Activated CD4-positive, alpha-beta T cell treated with anti-CD3 and anti-CD28 coated beads for 36 hours (primary cell): Measurements from ENCODE around the gene PMF1. TPM values are rescaled to one million over a fixed set of nuclear protein-coding genes. Genes with fewer than 3 reads are reported as not detected.

ENCODE experiments used
- ATAC-seq: fragments of 200-7000 bp; cut with Tn5 transposase; one replicate; pipeline ENCODE4 v1.10.0; 2021; ENCODE audit warnings: mild to moderate bottlenecking, moderate library complexity
- CTCF ChIA-PET: fragments of 350-600 bp; sonication (Branson Sonifier 250); formaldehyde crosslinking; loops from one replicate; lab custom pipeline; 2021; ENCODE audit warnings: antibody characterized with exemption; lab: Charles Lee
- POLR2A ChIA-PET: fragments of 350-600 bp; sonication (Branson Sonifier 250); formaldehyde crosslinking; loops from one replicate; lab custom pipeline; 2021; ENCODE audit warnings: antibody characterized with exemption, inconsistent platforms; lab: Charles Lee
- DNase-seq: peaks from one replicate; pipeline ENCODE4 v3.0.0-alpha.2; 2020
- H3K27ac Mint-ChIP-seq: one replicate; pipeline ENCODE4 v1.8.0; 2021; ENCODE audit warnings: mixed read lengths
- H3K27me3 Mint-ChIP-seq: one replicate; pipeline ENCODE4 v1.8.0; 2021; ENCODE audit warnings: mixed read lengths
- H3K36me3 Mint-ChIP-seq: one replicate; pipeline ENCODE4 v1.8.0; 2021; ENCODE audit warnings: low read depth, mixed read lengths
- H3K4me1 Mint-ChIP-seq: one replicate; pipeline ENCODE4 v1.8.0; 2021; ENCODE audit warnings: mixed read lengths
- H3K4me3 Mint-ChIP-seq: one replicate; pipeline ENCODE4 v1.8.0; 2021; ENCODE audit warnings: mild to moderate bottlenecking, moderate library complexity, mixed read lengths
- H3K9me3 Mint-ChIP-seq: one replicate; pipeline ENCODE4 v1.8.0; 2021; ENCODE audit warnings: low read depth, mixed read lengths
- intact Hi-C, 2 experiments: fragments of 100-400 bp; cut with DNase I in 1 of 2; cut with micrococcal nuclease in 1 of 2; formaldehyde crosslinking; loops; one replicate each; pipeline versions ENCODE4 v1.14.2 to v1.15.1; 2022 to 2024; cut with DNase I, micrococcal nuclease
- total RNA-seq, 2 experiments: library from RNA; stranded (reverse); gene quantifications; one replicate each; pipeline ENCODE4 v1.2.3, GENCODE V29; 2021

The PMF1 gene
- 100 to 1,000 TPM; 108 to 117 TPM for total RNA-seq

GRCh38 chr1:156212833-156213643, at the start of gene PMF1:
TSS of gene PMF1 (plus strand) at chr1:156213007. CDS start at chr1:156213016, 9 bp downstream.
- ChIA-PET POLR2A (interaction anchor here (0.6 to 2.8 kb wide), 23 partner anchors 9 to 353 kb away, joined by 3 to 34 read pairs (median 4); partner anchors contain the start of genes MEF2D, SLC25A44 and SMG5), CTCF (interaction anchor here (0.6 to 4.1 kb wide), 16 partner anchors 9 to 395 kb away, joined by 3 to 47 read pairs (median 4); partner anchors contain the start of genes GLMP and SMG5)
- peak; percentile 98 for DNase-seq
- peaks cover 41% of the 10 kb centered on the region for H3K4me1 Mint-ChIP-seq
- intact Hi-C loops = loop anchor here (1.0 to 10.0 kb wide), 11 partner anchors 10 to 1208 kb away; partner anchors contain the start of genes SLC25A44 (in 2 of the 2), CCT3 (in 1 of the 2), ISG20L2 (in 1 of the 2) and MEF2D (in 1 of the 2)
- H3K36me3 Mint-ChIP-seq = peaks cover 74% of the 10 kb centered on the region
- no peaks in the 10 kb centered on the region for H3K27me3 Mint-ChIP-seq
- H3K9me3 Mint-ChIP-seq = no peaks in the 10 kb centered on the region
- peak; percentile 90 for ATAC-seq
- H3K27ac Mint-ChIP-seq = peak within 1 kb of the TSS; percentile 98
- peak within 1 kb of the TSS; percentile 76 for H3K4me3 Mint-ChIP-seq

GRCh38 chr1:156163712-156164111, 49.1 kb upstream of the PMF1 start:
- Mint-ChIP-seq H3K4me1 (peaks cover 65% of the 10 kb centered on the region), H3K9me3 (no peaks in the 10 kb centered on the region), H3K36me3 (peaks cover 66% of the 10 kb centered on the region), H3K27me3 (no peaks in the 10 kb centered on the region), H3K27ac (no peak overlapping the region), H3K4me3 (no peak overlapping the region)
- DNase-seq = no peak
- intact Hi-C loops = no loop called here
- ChIA-PET CTCF (interaction anchor here (0.6 to 8.5 kb wide), 12 partner anchors 8 to 457 kb away, joined by 3 to 59 read pairs (median 4); partner anchors contain the start of gene PMF1), POLR2A (interaction anchor here (0.7 to 1.6 kb wide), 8 partner anchors 9 to 139 kb away, joined by 3 to 8 read pairs (median 4); no protein-coding TSS in a partner anchor)
- ATAC-seq = no peak

- POLR2A ChIA-PET = interaction anchor here (0.7 to 1.6 kb wide), 8 partner anchors 8 to 139 kb away, joined by 3 to 8 read pairs (median 4); no protein-coding TSS in a partner anchor
- H3K4me1 Mint-ChIP-seq = peaks cover 59% of the 10 kb centered on the region
- intact Hi-C loops = no loop called here
- no peak for ATAC-seq
- no peaks in the 10 kb centered on the region for H3K27me3 Mint-ChIP-seq
- no peaks in the 10 kb centered on the region for H3K9me3 Mint-ChIP-seq
- H3K27ac Mint-ChIP-seq = peak overlapping the region; percentile 78
- peaks cover 61% of the 10 kb centered on the region for H3K36me3 Mint-ChIP-seq
- CTCF ChIA-PET = interaction anchor here (0.6 to 8.5 kb wide), 15 partner anchors 8 to 457 kb away, joined by 3 to 59 read pairs (median 4); partner anchors contain the start of gene PMF1
- no peak overlapping the region for H3K4me3 Mint-ChIP-seq
- DNase-seq = no peak
Observed at GRCh38 chr1:156164125-156164831, 48.5 kb upstream of the PMF1 start.

- Mint-ChIP-seq H3K4me1 (peaks cover 51% of the 10 kb centered on the region), H3K9me3 (no peaks in the 10 kb centered on the region), H3K4me3 (no peak overlapping the region), H3K27me3 (no peaks in the 10 kb centered on the region), H3K27ac (peak overlapping the region; percentile 66), H3K36me3 (peaks cover 56% of the 10 kb centered on the region)
- POLR2A ChIA-PET = interaction anchor here (0.7 to 1.6 kb wide), 2 partner anchors 29 to 53 kb away, joined by 4 to 5 read pairs; partner anchors contain the start of gene SLC25A44
- ATAC-seq (peak; percentile 21), DNase-seq (peak; percentile 47)
- intact Hi-C loops = no loop called here
- CTCF ChIA-PET = interaction anchor here (0.5 to 8.5 kb wide), 11 partner anchors 8 to 113 kb away, joined by 3 to 59 read pairs (median 5); partner anchors contain the start of gene PMF1
Observed at GRCh38 chr1:156165083-156165482, 47.7 kb upstream of the PMF1 start.

GRCh38 chr1:156167536-156167935, 45.3 kb upstream of the PMF1 start:
- Mint-ChIP-seq H3K9me3 (no peaks in the 10 kb centered on the region), H3K27me3 (no peaks in the 10 kb centered on the region), H3K36me3 (peaks cover 39% of the 10 kb centered on the region), H3K27ac (no peak overlapping the region), H3K4me1 (peaks cover 32% of the 10 kb centered on the region), H3K4me3 (no peak overlapping the region)
- ATAC-seq (no peak), DNase-seq (no peak)
- POLR2A ChIA-PET = interaction anchor here (0.7 kb wide), 1 partner anchor 1116 kb away, joined by 3 read pairs; the partner anchor contains the start of gene ADAM15
- intact Hi-C loops = no loop called here
- CTCF ChIA-PET = interaction anchor here (1.1 kb wide), 1 partner anchor 14 kb away, joined by 6 read pairs; no protein-coding TSS in a partner anchor

GRCh38 chr1:156172696-156173470, 39.9 kb upstream of the PMF1 start:
- H3K27me3 Mint-ChIP-seq = no peaks in the 10 kb centered on the region
- intact Hi-C loops = no loop called here
- no peak overlapping the region for H3K4me3 Mint-ChIP-seq
- CTCF ChIA-PET = interaction anchor here (0.7 to 1.6 kb wide), 8 partner anchors 9 to 61 kb away, joined by 3 to 13 read pairs (median 4); partner anchors contain the start of gene SLC25A44
- H3K4me1 Mint-ChIP-seq = peaks cover 28% of the 10 kb centered on the region
- POLR2A ChIA-PET = interaction anchor here (0.5 to 1.0 kb wide), 2 partner anchors 9 kb away, joined by 4 to 6 read pairs; no protein-coding TSS in a partner anchor
- H3K9me3 Mint-ChIP-seq = no peaks in the 10 kb centered on the region
- H3K36me3 Mint-ChIP-seq = peaks cover 34% of the 10 kb centered on the region
- DNase-seq (peak; percentile 35), ATAC-seq (peak; percentile 54)
- peak overlapping the region; percentile 76 for H3K27ac Mint-ChIP-seq

- ChIA-PET CTCF (interaction anchor here (0.7 to 1.2 kb wide), 3 partner anchors 16 to 80 kb away, joined by 3 to 8 read pairs (median 4); no protein-coding TSS in a partner anchor), POLR2A (interaction anchor here (0.6 to 1.3 kb wide), 2 partner anchors 23 to 36 kb away, joined by 3 read pairs; partner anchors contain the start of gene PMF1)
- Mint-ChIP-seq H3K36me3 (peaks cover 38% of the 10 kb centered on the region), H3K9me3 (no peaks in the 10 kb centered on the region), H3K4me3 (no peak overlapping the region), H3K27ac (no peak overlapping the region), H3K27me3 (no peaks in the 10 kb centered on the region), H3K4me1 (peaks cover 38% of the 10 kb centered on the region)
- DNase-seq = no peak
- no peak for ATAC-seq
- intact Hi-C loops = no loop called here
Observed at GRCh38 chr1:156176610-156177210, 36.1 kb upstream of the PMF1 start.

GRCh38 chr1:156177919-156178654, 34.7 kb upstream of the PMF1 start:
- POLR2A ChIA-PET = interaction anchor here (0.6 to 1.3 kb wide), 2 partner anchors 16 to 35 kb away, joined by 3 read pairs; partner anchors contain the start of genes PMF1 and SLC25A44
- peak overlapping the region; percentile 11 for H3K4me3 Mint-ChIP-seq

GRCh38 chr1:156180471-156180870, 32.3 kb upstream of the PMF1 start:
- H3K4me3 Mint-ChIP-seq = no peak overlapping the region
- CTCF ChIA-PET = interaction anchor here (1.0 kb wide), 1 partner anchor 16 kb away, joined by 4 read pairs; no protein-coding TSS in a partner anchor
- no peak for ATAC-seq

More at GRCh38 chr1:156177919-156178654, 34.7 kb upstream of the PMF1 start:
- no peaks in the 10 kb centered on the region for H3K27me3 Mint-ChIP-seq
- H3K9me3 Mint-ChIP-seq = no peaks in the 10 kb centered on the region
- intact Hi-C loops = loop anchor here in 1 of 2 experiments (1.0 kb wide), 1 partner anchor 47 kb away; no protein-coding TSS in a partner anchor
- H3K4me1 Mint-ChIP-seq = peaks cover 29% of the 10 kb centered on the region
- peak overlapping the region; percentile 75 for H3K27ac Mint-ChIP-seq
- ATAC-seq (peak; percentile 76), DNase-seq (peak; percentile 39)
- peaks cover 37% of the 10 kb centered on the region for H3K36me3 Mint-ChIP-seq
- CTCF ChIA-PET = interaction anchor here (0.6 to 0.9 kb wide), 2 partner anchors 17 to 99 kb away, joined by 4 read pairs; no protein-coding TSS in a partner anchor

More at GRCh38 chr1:156180471-156180870, 32.3 kb upstream of the PMF1 start:
- POLR2A ChIA-PET = interaction anchor here (1.0 kb wide), 1 partner anchor 16 kb away, joined by 4 read pairs; no protein-coding TSS in a partner anchor
- intact Hi-C loops = no loop called here
- H3K9me3 Mint-ChIP-seq = no peaks in the 10 kb centered on the region
- no peak overlapping the region for H3K27ac Mint-ChIP-seq
- H3K27me3 Mint-ChIP-seq = no peaks in the 10 kb centered on the region
- peaks cover 21% of the 10 kb centered on the region for H3K4me1 Mint-ChIP-seq
- peaks cover 20% of the 10 kb centered on the region for H3K36me3 Mint-ChIP-seq
- DNase-seq = no peak
